K562 (cell line): ENCODE results near the gene TENT4A. TPM values are rescaled to one million over a fixed set of nuclear protein-coding genes. Genes with fewer than 3 reads are reported as not detected.

Experiments used
- ATAC-seq: fragments of 200-7000 bp; cut with Tn5 transposase; 3 replicates; pipeline ENCODE4 v1.9.1; 2020; ENCODE audit warnings: moderate library complexity
- BruUV-seq: library from RNA; stranded (reverse); fragments of 400-500 nt; replicated peaks from 2 replicates; lab custom pipeline; 2021; lab: Mats Ljungman, UMichigan
- CTCF ChIA-PET: fragments of 300-600 bp; formaldehyde crosslinking; extraction: SDS; loops from one replicate; lab custom pipeline; 2021; ENCODE audit warnings: low intra/inter-chr PET ratio; lab: Yijun Ruan, JAX
- POLR2A ChIA-PET: fragments of 300-600, 350-650 bp; sonication (Branson Sonifier 250); formaldehyde crosslinking; extraction: SDS; loops from one replicate; lab custom pipeline; 2021; ENCODE audit warnings: antibody characterized with exemption, inconsistent platforms; lab: Yijun Ruan, JAX
- DNase-seq, 4 experiments: peaks; one replicate each; pipeline versions ENCODE4 v3.0.0 to v3.0.0-alpha.2; 2011 to 2018; ENCODE audit warnings: low spot score in 3 of 4, mixed read lengths in 3 of 4; ENCODE audit errors: extremely low read depth in 1 of 4
- FAIRE-seq: peaks from 2 replicates; lab custom pipeline; 2011; peaks lifted over from hg19 to GRCh38; lab: Jason Lieb, UNC
- H2AFZ ChIP-seq: 2 replicates; pipeline ENCODE4 v1.6.0; 2011; ENCODE audit warnings: low read depth, low read length, control low read depth, inconsistent platforms
- H3K27ac ChIP-seq: fragments of 200-600 bp; 3 replicates; pipeline ENCODE4 v1.8.0; 2011; ENCODE audit warnings: low read depth, mild to moderate bottlenecking, control low read depth, inconsistent platforms, low read length, moderate library complexity, mixed read lengths; ENCODE audit errors: extremely low read depth
- H3K27me3 ChIP-seq, 2 experiments: fragments of 300-600 bp in 1 of 2; 2 replicates in 1 of 2; 3 replicates in 1 of 2; pipeline versions ENCODE4 v1.6.0 to v1.8.0; 2011; ENCODE audit warnings: inconsistent platforms in 2 of 2, low read length in 2 of 2, mild to moderate bottlenecking in 1 of 2, mixed read lengths in 1 of 2, moderate library complexity in 1 of 2; ENCODE audit not compliant: control insufficient read depth in 2 of 2, insufficient read depth in 2 of 2
- H3K36me3 ChIP-seq: fragments of 300-600 bp; 3 replicates; pipeline ENCODE4 v1.8.0; 2011; ENCODE audit warnings: mild to moderate bottlenecking, low read length, inconsistent platforms; ENCODE audit not compliant: control insufficient read depth, insufficient read depth
- H3K4me1 ChIP-seq, 2 experiments: fragments of 200-600 bp in 1 of 2; replicated peaks in 1 of 2; 2 replicates in 1 of 2; 3 replicates in 1 of 2; pipeline versions ENCODE4 v1.5.1 to v1.8.0; 2011; ENCODE audit warnings: inconsistent platforms in 2 of 2, low read length in 2 of 2, mild to moderate bottlenecking in 1 of 2, mixed read lengths in 1 of 2, moderate library complexity in 1 of 2; ENCODE audit not compliant: control insufficient read depth in 2 of 2, insufficient read depth in 2 of 2
- H3K4me2 ChIP-seq: 2 replicates; pipeline ENCODE4 v1.6.1; 2011; ENCODE audit warnings: low read length, control low read depth, inconsistent platforms, mixed read lengths; ENCODE audit not compliant: insufficient read depth
- H3K4me3 ChIP-seq: fragments of 200-600 bp; sonication (generic), shearing (Covaris generic); 2 replicates; pipeline ENCODE4 v1.5.1; 2016; ENCODE audit warnings: control low read depth, inconsistent platforms
- H3K79me2 ChIP-seq: fragments of 200-600 bp; 3 replicates; pipeline ENCODE4 v1.8.0; 2011; ENCODE audit warnings: low read length, inconsistent platforms; ENCODE audit not compliant: control insufficient read depth, insufficient read depth
- H3K9ac ChIP-seq, 2 experiments: 2 replicates each; pipeline versions ENCODE4 v1.6.0 to v1.6.1; 2011; ENCODE audit warnings: low read depth in 2 of 2, low read length in 2 of 2, control low read depth in 1 of 2, inconsistent platforms in 1 of 2, mild to moderate bottlenecking in 1 of 2, mixed read lengths in 1 of 2; ENCODE audit not compliant: insufficient read depth in 1 of 2
- H3K9me1 ChIP-seq: one replicate; pipeline ENCODE4 v1.6.0; 2011; ENCODE audit warnings: inconsistent platforms, mild to moderate bottlenecking, low read length, moderate library complexity; ENCODE audit not compliant: control insufficient read depth, insufficient read depth
- H3K9me3 ChIP-seq: replicated peaks from 2 replicates; pipeline ENCODE4 v1.5.1; 2011; ENCODE audit warnings: low read depth, low read length, inconsistent platforms; ENCODE audit not compliant: control insufficient read depth, insufficient read depth
- H4K20me1 ChIP-seq: replicated peaks from 2 replicates; pipeline ENCODE4 v1.6.1; 2011; ENCODE audit warnings: low read length, inconsistent platforms, mixed read lengths; ENCODE audit not compliant: control insufficient read depth, insufficient read depth
- ATF3 ChIP-seq, 2 experiments: fragments of 450-650 bp in 1 of 2; sonication (generic) in 1 of 2; formaldehyde crosslinking in 1 of 2; IDR thresholded peaks in 1 of 2; conservative IDR thresholded peaks in 1 of 2; 2 replicates each; pipeline versions ENCODE4 v1.6.1 to v1.8.1; 2016 to 2023; ENCODE audit warnings: mild to moderate bottlenecking in 2 of 2, moderate library complexity in 2 of 2, inconsistent platforms in 1 of 2, missing genetic modification reagents in 1 of 2
- MAFF ChIP-seq: IDR thresholded peaks from 2 replicates; pipeline ENCODE4 v1.6.1; 2012; ENCODE audit warnings: low read length, improper control_type of control experiment
- MGA ChIP-seq: fragments of 450-650 bp; IDR thresholded peaks from 2 replicates; pipeline ENCODE4 v1.6.1; 2016; ENCODE audit warnings: mild to moderate bottlenecking, moderate library complexity
- RFX7 ChIP-seq: fragments of 250-450 bp; sonication (Bioruptor Pico); IDR thresholded peaks from 2 replicates; pipeline ENCODE4 v1.5.1; 2021; ENCODE audit warnings: mild to moderate bottlenecking
- ZNF280A ChIP-seq: fragments of 450-650 bp; IDR thresholded peaks from 2 replicates; pipeline ENCODE4 v1.6.1; 2018; ENCODE audit warnings: mild to moderate bottlenecking, low read depth; ENCODE audit not compliant: partially characterized antibody
- WGBS: fragments of 100-300 bp; shearing (Covaris generic); methylation state at CpG from one replicate; pipeline ENCODE4 v1.1.6; 2016; ENCODE audit warnings: low coverage, mixed read lengths; ENCODE audit not compliant: insufficient coverage; ENCODE audit errors: missing lambda C conversion rate; 5-methylcytosine and 5-hydroxymethylcytosine counted together
- in situ Hi-C: fragments of 300-500 bp; cut with MboI; formaldehyde crosslinking; loops from 4 replicates; pipeline ENCODE4 v1.15.0; 2018; ENCODE audit warnings: inconsistent platforms, mixed read lengths
- intact Hi-C: fragments of 100-400 bp; cut with micrococcal nuclease; formaldehyde crosslinking; loops from 2 replicates; pipeline ENCODE4 v1.14.2; 2022
- polyA plus RNA-seq, 8 experiments: library from polyadenylated mRNA; depleted of rRNA in 4 of 8; stranded (reverse) in 5 of 8; unstranded in 3 of 8; fragments of >200 nt; fragmentation: Nextera tagmentation in 2 of 8; fragmentation: Illumina TruSeq in 1 of 8; extraction: Ambion mirVana in 2 of 8; extraction: Trizol in 1 of 8; gene quantifications; 2 replicates each; pipeline versions ENCODE4 v1.2.1 to v1.2.3, GENCODE V29; 2011 to 2014; ENCODE audit warnings: inconsistent platforms in 1 of 8, missing spikeins in 1 of 8
- total RNA-seq, 7 experiments: library from RNA; depleted of rRNA in 6 of 7; stranded (reverse); fragments of >200 nt in 6 of 7; fragmentation: Illumina TruSeq in 2 of 7; extraction: Trizol in 2 of 7; gene quantifications; 2 replicates each; pipeline versions ENCODE4 v1.2.1 to v1.2.3, GENCODE V29; 2011 to 2021; ENCODE audit warnings: low replicate concordance in 1 of 7

TENT4A gene
- total and polyA plus RNA-seq, 9 of the 15 experiments (the other 6 are each of a cell fraction or from before 2014, with no cell fraction given): 1.3 to 27.3 (median 13.0) TPM

- no peak for TF ChIP-seq ZNF280A
- no peak for TF ChIP-seq MAFF
- TF ChIP-seq RFX7 (CRISPR knock-in tag): no peak
Observed at GRCh38 chr5:6758706-6759105, 45.5 kb downstream of the TENT4A start (continued).

GRCh38 chr5:6759401-6759800, 46.2 kb downstream of the TENT4A start:
- intact Hi-C loops: no loop called here
- in situ Hi-C loops: no loop called here
- Histone ChIP-seq H3K9me1 (no peaks in the 10 kb centered on the region), H3K4me2 (no peak overlapping the region), H3K4me3 (no peak overlapping the region), H4K20me1 (no peaks in the 10 kb centered on the region), H3K9ac (no peak overlapping the region), H3K9me3 (no peaks in the 10 kb centered on the region), H3K27ac (no peak overlapping the region), H3K36me3 (peaks cover 40% of the 10 kb centered on the region), H3K4me1 (peaks cover 0 to 5% of the 10 kb centered on the region in 2 experiments; a peak in 2 of 5 replicates), H2AFZ (peak overlapping the region; percentile 13; the same call in 1 of the 2 replicates), H3K27me3 (no peaks in the 10 kb centered on the region), H3K79me2 (no peaks in the 10 kb centered on the region)
- ChIA-PET CTCF (no interaction called here), POLR2A (interaction anchor here (1.0 kb wide), 1 partner anchor 16 kb away, joined by 3 read pairs; no protein-coding TSS in a partner anchor)
- FAIRE-seq (no peak), DNase-seq (peak; percentile 60 to 62 (median 60)), ATAC-seq (peak; percentile 76)
- WGBS: 44% methylated on average over 9 of the region's 9 CpGs
- no TSS peak for BruUV-seq
- TF ChIP-seq MGA: peak; percentile 51
- TF ChIP-seq ATF3 (IDR thresholded peaks at IDR 0.05): peak; percentile 50; the same call in 1 of the 2 replicates
- no peak for TF ChIP-seq ATF3 (CRISPR knock-in tag; conservative IDR thresholded peaks at IDR 0.05)
